ENCODE results near the gene CHDH. TPM values are rescaled to one million over a fixed set of nuclear protein-coding genes. Genes with fewer than 3 reads are reported as not detected.

The CHDH gene
- total and polyA plus RNA-seq, 2 experiments from 2014 or later = 31.1 to 62.6 TPM

DNA sequence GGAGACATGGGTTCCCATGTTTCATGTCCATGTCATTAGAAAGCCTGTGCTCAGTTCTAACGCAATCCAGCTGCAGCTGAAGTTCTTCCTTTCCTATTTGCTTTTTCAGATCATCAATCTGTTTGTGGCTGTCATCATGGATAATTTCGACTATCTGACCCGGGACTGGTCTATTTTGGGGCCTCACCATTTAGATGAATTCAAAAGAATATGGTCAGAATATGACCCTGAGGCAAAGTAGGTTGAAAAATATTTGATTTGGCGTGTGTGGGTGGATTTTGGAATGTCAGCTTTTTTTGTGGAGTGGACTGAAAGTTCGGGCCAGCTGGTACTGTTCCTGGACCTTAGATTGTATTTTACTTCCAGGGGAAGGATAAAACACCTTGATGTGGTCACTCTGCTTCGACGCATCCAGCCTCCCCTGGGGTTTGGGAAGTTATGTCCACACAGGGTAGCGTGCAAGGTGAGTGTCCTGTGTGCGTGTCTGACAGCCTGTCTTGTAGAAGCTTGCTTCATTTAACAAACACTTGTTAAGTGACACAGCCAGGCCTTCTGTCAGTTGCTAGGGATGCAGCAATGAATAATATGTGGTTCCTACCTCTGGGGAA, 69.6 kb downstream of the CHDH start:
- Histone ChIP-seq H2AFZ (no peak overlapping the region), H3K4me2 (no peak overlapping the region), H4K20me1 (ENCODE audit: insufficient read depth, poor library complexity, severe bottlenecking) (no peaks in the 10 kb centered on the region), H3K9me3 (ENCODE audit: low read depth) (no peaks in the 10 kb centered on the region), H3K36me3 (replicated peaks; ENCODE audit: insufficient read depth, low read depth) (no peaks in the 10 kb centered on the region), H3K79me2 (no peaks in the 10 kb centered on the region), H3K27ac (no peak overlapping the region), H3K27me3 (no peaks in the 10 kb centered on the region), H3K4me1 (ENCODE audit: insufficient read depth) (peaks cover 23% of the 10 kb centered on the region), H3K9me2 (replicated peaks; ENCODE audit: insufficient read depth) (no peaks in the 10 kb centered on the region), H3K4me3 (no peak overlapping the region)
- WGBS (ENCODE audit: low lambda C conversion rate, missing lambda C conversion rate) = 68% methylated on average over 9 of the region's 9 CpGs
- DNase-seq (ENCODE audit: low spot score) = no peak
- no peak for TF ChIP-seq EZH2 (IDR thresholded peaks at IDR 0.05; ENCODE audit: borderline replicate concordance)
- no peak for TF ChIP-seq EZH2phosphoT487 (IDR thresholded peaks at IDR 0.05; ENCODE audit: low read depth, severe bottlenecking, unreplicated experiment)
- TF ChIP-seq, protein P1, sequence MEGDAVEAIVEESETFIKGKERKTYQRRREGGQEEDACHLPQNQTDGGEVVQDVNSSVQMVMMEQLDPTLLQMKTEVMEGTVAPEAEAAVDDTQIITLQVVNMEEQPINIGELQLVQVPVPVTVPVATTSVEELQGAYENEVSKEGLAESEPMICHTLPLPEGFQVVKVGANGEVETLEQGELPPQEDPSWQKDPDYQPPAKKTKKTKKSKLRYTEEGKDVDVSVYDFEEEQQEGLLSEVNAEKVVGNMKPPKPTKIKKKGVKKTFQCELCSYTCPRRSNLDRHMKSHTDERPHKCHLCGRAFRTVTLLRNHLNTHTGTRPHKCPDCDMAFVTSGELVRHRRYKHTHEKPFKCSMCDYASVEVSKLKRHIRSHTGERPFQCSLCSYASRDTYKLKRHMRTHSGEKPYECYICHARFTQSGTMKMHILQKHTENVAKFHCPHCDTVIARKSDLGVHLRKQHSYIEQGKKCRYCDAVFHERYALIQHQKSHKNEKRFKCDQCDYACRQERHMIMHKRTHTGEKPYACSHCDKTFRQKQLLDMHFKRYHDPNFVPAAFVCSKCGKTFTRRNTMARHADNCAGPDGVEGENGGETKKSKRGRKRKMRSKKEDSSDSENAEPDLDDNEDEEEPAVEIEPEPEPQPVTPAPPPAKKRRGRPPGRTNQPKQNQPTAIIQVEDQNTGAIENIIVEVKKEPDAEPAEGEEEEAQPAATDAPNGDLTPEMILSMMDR (IDR thresholded peaks at IDR 0.05; ENCODE audit: poor library complexity) = no peak

DNA sequence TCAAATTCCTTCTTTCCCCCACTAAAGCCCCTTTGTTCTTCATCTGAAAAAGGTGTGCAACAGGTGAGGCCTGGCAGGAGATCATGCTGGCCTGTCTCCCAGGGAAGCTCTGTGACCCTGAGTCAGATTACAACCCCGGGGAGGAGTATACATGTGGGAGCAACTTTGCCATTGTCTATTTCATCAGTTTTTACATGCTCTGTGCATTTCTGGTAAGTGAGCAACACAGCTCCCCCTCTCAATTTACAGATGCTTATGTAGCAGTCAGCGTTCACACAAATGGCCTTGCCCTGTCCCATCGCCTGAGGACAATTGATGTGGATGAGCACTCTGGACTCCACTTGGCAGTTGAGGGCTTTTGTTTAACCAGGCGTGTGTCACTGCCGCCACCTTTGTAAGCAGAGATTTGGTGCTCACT, 70.4 kb downstream of the CHDH start:
- H3K27me3 ChIP-seq = no peaks in the 10 kb centered on the region
- peaks cover 23% of the 10 kb centered on the region for H3K4me1 ChIP-seq (ENCODE audit: insufficient read depth)
- H3K4me2 ChIP-seq = no peak overlapping the region
- no peak overlapping the region for H3K27ac ChIP-seq
- H2AFZ ChIP-seq = no peak overlapping the region
- no peaks in the 10 kb centered on the region for H3K9me2 ChIP-seq (replicated peaks; ENCODE audit: insufficient read depth)
- H3K79me2 ChIP-seq = no peaks in the 10 kb centered on the region
- no peaks in the 10 kb centered on the region for H4K20me1 ChIP-seq (ENCODE audit: insufficient read depth, poor library complexity, severe bottlenecking)
- no peaks in the 10 kb centered on the region for H3K36me3 ChIP-seq (replicated peaks; ENCODE audit: insufficient read depth, low read depth)
- no peak overlapping the region for H3K4me3 ChIP-seq
- TF ChIP-seq, protein P1 (IDR thresholded peaks at IDR 0.05; ENCODE audit: poor library complexity) = no peak
- TF ChIP-seq EZH2 (IDR thresholded peaks at IDR 0.05; ENCODE audit: borderline replicate concordance) = no peak
- TF ChIP-seq EZH2phosphoT487 (IDR thresholded peaks at IDR 0.05; ENCODE audit: low read depth, severe bottlenecking, unreplicated experiment) = no peak
- WGBS (ENCODE audit: low lambda C conversion rate, missing lambda C conversion rate) = 60% methylated on average over 5 of the region's 5 CpGs
- no peak for DNase-seq (ENCODE audit: low spot score)
- H3K9me3 ChIP-seq (ENCODE audit: low read depth) = no peaks in the 10 kb centered on the region

DNA sequence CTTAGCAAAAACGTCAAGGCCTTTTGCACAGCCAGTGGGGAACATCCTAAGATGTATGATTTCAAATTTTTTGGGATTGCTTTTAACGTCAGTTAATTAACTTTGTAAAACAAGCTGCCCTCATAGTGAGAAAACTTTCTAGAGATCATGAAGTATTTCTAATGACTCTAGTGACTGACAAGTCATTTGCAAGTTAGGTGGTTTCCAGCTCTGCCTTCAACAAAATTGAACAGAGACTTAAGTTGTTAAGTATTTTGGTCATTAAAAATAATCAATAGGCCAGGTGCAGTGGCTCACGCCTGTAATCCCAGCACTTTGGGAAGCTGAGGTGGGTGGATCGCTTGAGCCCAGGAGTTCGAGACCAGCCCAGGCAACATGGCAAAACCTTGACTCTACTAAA, 71.2 kb downstream of the CHDH start:
- Histone ChIP-seq H3K36me3 (replicated peaks; ENCODE audit: insufficient read depth, low read depth) (no peaks in the 10 kb centered on the region), H2AFZ (no peak overlapping the region), H3K9me3 (ENCODE audit: low read depth) (no peaks in the 10 kb centered on the region), H3K4me1 (ENCODE audit: insufficient read depth) (peaks cover 23% of the 10 kb centered on the region), H3K79me2 (no peaks in the 10 kb centered on the region), H3K9me2 (replicated peaks; ENCODE audit: insufficient read depth) (no peaks in the 10 kb centered on the region), H3K27me3 (no peaks in the 10 kb centered on the region), H3K4me2 (no peak overlapping the region), H3K4me3 (no peak overlapping the region), H4K20me1 (ENCODE audit: insufficient read depth, poor library complexity, severe bottlenecking) (no peaks in the 10 kb centered on the region), H3K27ac (no peak overlapping the region)
- DNase-seq (ENCODE audit: low spot score) = no peak
- 94% methylated on average over 5 of the region's 5 CpGs for WGBS (ENCODE audit: low lambda C conversion rate, missing lambda C conversion rate)
- TF ChIP-seq, protein P1 (IDR thresholded peaks at IDR 0.05; ENCODE audit: poor library complexity) = no peak
- TF ChIP-seq EZH2 (IDR thresholded peaks at IDR 0.05; ENCODE audit: borderline replicate concordance) = no peak
- no peak for TF ChIP-seq EZH2phosphoT487 (IDR thresholded peaks at IDR 0.05; ENCODE audit: low read depth, severe bottlenecking, unreplicated experiment)

Measured in hepatocyte (in vitro differentiated cells).